Right lobe of liver (tissue), 6 donors: ENCODE data around the gene CCDC61. TPM values are rescaled to one million over a fixed set of nuclear protein-coding genes. Genes with fewer than 3 reads are reported as not detected.

Source experiments
- ATAC-seq, 4 donors: fragments of 200-7000 bp; cut with Tn5 transposase; one replicate each; pipeline ENCODE4 v1.9.1; 2020; ENCODE audit warnings: mild to moderate bottlenecking in 4 of 4, moderate library complexity in 4 of 4
- DNase-seq, 3 donors: peaks; one replicate each; pipeline ENCODE4 v3.0.0-alpha.2; 2020
- H3K27ac ChIP-seq, 3 donors: fragments of 200-600 bp; one replicate each; pipeline ENCODE4 v1.8.0; 2022
- H3K27me3 ChIP-seq, 2 donors: fragments of 200-600 bp; one replicate each; pipeline ENCODE4 v1.8.0; 2022
- H3K36me3 ChIP-seq, 4 donors: fragments of 200-600 bp; sonication (generic) in 1 of 4; one replicate each; pipeline versions ENCODE4 v1.5.1 to v1.8.0; 2017 to 2022; ENCODE audit warnings: control low read depth in 1 of 4
- H3K4me1 ChIP-seq, 4 donors: fragments of 200-600 bp; sonication (generic) in 1 of 4; one replicate each; pipeline versions ENCODE4 v1.5.1 to v1.8.0; 2017 to 2022; ENCODE audit warnings: control low read depth in 1 of 4
- H3K4me3 ChIP-seq, 3 donors: fragments of 200-600 bp; one replicate each; pipeline ENCODE4 v1.8.0; 2022
- H3K9me3 ChIP-seq, 4 donors: fragments of 200-600 bp; sonication (generic) in 1 of 4; one replicate each; pipeline versions ENCODE4 v1.5.1 to v1.8.0; 2017 to 2022; ENCODE audit warnings: control low read depth in 1 of 4
- CTCF ChIP-seq, 4 donors: fragments of 200-600 bp in 3 of 4; fragments of 450-650 bp in 1 of 4; IDR thresholded peaks; one replicate each; pipeline versions ENCODE4 v1.5.1 to v1.8.0; 2016 to 2022; ENCODE audit warnings: antibody characterized with exemption in 4 of 4, mild to moderate bottlenecking in 2 of 4
- POLR2A ChIP-seq: fragments of 450-650 bp; IDR thresholded peaks from one replicate; pipeline ENCODE4 v1.6.1; 2017; ENCODE audit warnings: antibody characterized with exemption, mild to moderate bottlenecking
- WGBS: methylation state at CpG from one replicate; pipeline ENCODE4 v1.1.6; 2018; ENCODE audit warnings: low coverage, low lambda C conversion rate; ENCODE audit not compliant: insufficient coverage; ENCODE audit errors: missing lambda C conversion rate; 5-methylcytosine and 5-hydroxymethylcytosine counted together
- intact Hi-C, 2 donors: fragments of 100-400 bp; cut with DNase I; formaldehyde crosslinking; loops; one replicate each; pipeline versions ENCODE4 v1.11.2 to v1.14.1; 2022
- total RNA-seq, 6 experiments: library from RNA; depleted of rRNA in 2 of 6; stranded (reverse); fragments of >200 nt in 2 of 6; fragmentation: NEBNext Ultra II Directional in 3 of 6; extraction: Animal tissue kit (Norgen Biotek cat#: 25700) in 3 of 6; gene quantifications; one replicate each; pipeline versions ENCODE4 v1.1.0 to v1.2.4, GENCODE V29; 2016 to 2023
- donor health status: DM: no; HTN: yes; CAD: no.
- donor health status: DM: no; HTN: no; CAD: no.
- donor health status: DM: no; HTN: no; CAD: no.
- donor health status: DM: no; HTN: yes; CAD: no.
- donor health status: DM: no; HTN: yes; CAD: no.

The CCDC61 gene
- total RNA-seq, 6 experiments from 2014 or later: 5.8 to 9.7 (median 8.1) TPM

GRCh38 chr19:45953676-45954075 lies 41.6 kb upstream of the CCDC61 start:
- Histone ChIP-seq H3K36me3 (no peaks in the 10 kb centered on the region), H3K4me3 (no peak overlapping the region), H3K9me3 (no peaks in the 10 kb centered on the region), H3K4me1 (no peaks in the 10 kb centered on the region), H3K27ac (no peak overlapping the region), H3K27me3 (no peaks in the 10 kb centered on the region)
- DNase-seq (no peak), ATAC-seq (no peak)
- no CpG with 5 or more reads among the region's 8 CpGs for WGBS
- TF ChIP-seq CTCF (IDR thresholded peaks at IDR 0.05) (no peak), POLR2A (no peak)
- intact Hi-C loops: no loop called here

GRCh38 chr19:45954156-45954555 lies 41.1 kb upstream of the CCDC61 start:
- Histone ChIP-seq H3K9me3 (no peaks in the 10 kb centered on the region), H3K36me3 (no peaks in the 10 kb centered on the region), H3K4me3 (no peak overlapping the region), H3K27ac (no peak overlapping the region), H3K4me1 (no peaks in the 10 kb centered on the region), H3K27me3 (no peaks in the 10 kb centered on the region)
- 13% methylated on average over 4 of the region's 9 CpGs for WGBS
- DNase-seq (no peak), ATAC-seq (no peak)
- no peak for TF ChIP-seq CTCF (IDR thresholded peaks at IDR 0.05)
- no peak for TF ChIP-seq POLR2A
- intact Hi-C loops: no loop called here

- Histone ChIP-seq H3K27ac (no peak overlapping the region), H3K36me3 (no peaks in the 10 kb centered on the region), H3K9me3 (no peaks in the 10 kb centered on the region), H3K4me1 (no peaks in the 10 kb centered on the region), H3K27me3 (no peaks in the 10 kb centered on the region), H3K4me3 (no peak overlapping the region)
- intact Hi-C loops: no loop called here
- ATAC-seq (peak; percentile 71 to 85 (median 81)), DNase-seq (peak in 2 of 3 donors; percentile 58 to 60)
- TF ChIP-seq CTCF (IDR thresholded peaks at IDR 0.05) (no peak), POLR2A (no peak)
- WGBS: 28% methylated on average over 12 of the region's 13 CpGs
Observed at GRCh38 chr19:45955905-45956608, 39.2 kb upstream of the CCDC61 start.

- DNase-seq: no peak
- Histone ChIP-seq H3K36me3 (no peaks in the 10 kb centered on the region), H3K9me3 (no peaks in the 10 kb centered on the region), H3K27me3 (no peaks in the 10 kb centered on the region), H3K27ac (no peak overlapping the region), H3K4me1 (no peaks in the 10 kb centered on the region), H3K4me3 (no peak overlapping the region)
- WGBS: 67% methylated on average over 6 of the region's 6 CpGs
- ATAC-seq: no peak
- TF ChIP-seq CTCF (IDR thresholded peaks at IDR 0.05): no peak
- no peak for TF ChIP-seq POLR2A
- intact Hi-C loops: no loop called here
Observed at GRCh38 chr19:45958320-45958719, 36.9 kb upstream of the CCDC61 start.
